ENCODE results near the gene IL32. TPM values are rescaled to one million over a fixed set of nuclear protein-coding genes. Genes with fewer than 3 reads are reported as not detected.
"Not testable (repeated sequence)": the region's sequence is repeated elsewhere in the genome, so short reads cannot be mapped to it uniquely, and the experiment has no call there.

Gene IL32
- total RNA-seq, 6 donors from 2014 or later, result 31.4 to 220 (median 116) TPM

DNA sequence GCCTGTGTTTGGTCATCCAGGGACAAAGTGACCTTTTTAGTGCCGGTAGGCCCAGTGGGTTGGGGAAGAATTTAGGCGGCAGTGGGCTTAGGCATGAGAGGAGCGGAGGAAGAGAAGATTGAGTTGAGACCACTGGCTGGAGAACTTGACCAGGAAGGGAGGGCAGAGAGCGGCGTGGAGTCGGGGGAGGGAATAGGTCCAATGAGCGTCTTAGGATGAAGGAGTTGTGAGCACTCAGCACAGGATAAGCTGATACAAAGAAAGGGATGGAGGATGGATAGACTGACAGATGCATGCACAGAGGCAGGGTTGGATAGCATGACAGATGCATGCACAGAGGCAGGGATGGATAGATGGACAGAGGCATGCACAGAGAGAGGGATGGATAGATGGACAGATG is 8.0 kb downstream of the IL32 start:
- TF ChIP-seq, protein P1, sequence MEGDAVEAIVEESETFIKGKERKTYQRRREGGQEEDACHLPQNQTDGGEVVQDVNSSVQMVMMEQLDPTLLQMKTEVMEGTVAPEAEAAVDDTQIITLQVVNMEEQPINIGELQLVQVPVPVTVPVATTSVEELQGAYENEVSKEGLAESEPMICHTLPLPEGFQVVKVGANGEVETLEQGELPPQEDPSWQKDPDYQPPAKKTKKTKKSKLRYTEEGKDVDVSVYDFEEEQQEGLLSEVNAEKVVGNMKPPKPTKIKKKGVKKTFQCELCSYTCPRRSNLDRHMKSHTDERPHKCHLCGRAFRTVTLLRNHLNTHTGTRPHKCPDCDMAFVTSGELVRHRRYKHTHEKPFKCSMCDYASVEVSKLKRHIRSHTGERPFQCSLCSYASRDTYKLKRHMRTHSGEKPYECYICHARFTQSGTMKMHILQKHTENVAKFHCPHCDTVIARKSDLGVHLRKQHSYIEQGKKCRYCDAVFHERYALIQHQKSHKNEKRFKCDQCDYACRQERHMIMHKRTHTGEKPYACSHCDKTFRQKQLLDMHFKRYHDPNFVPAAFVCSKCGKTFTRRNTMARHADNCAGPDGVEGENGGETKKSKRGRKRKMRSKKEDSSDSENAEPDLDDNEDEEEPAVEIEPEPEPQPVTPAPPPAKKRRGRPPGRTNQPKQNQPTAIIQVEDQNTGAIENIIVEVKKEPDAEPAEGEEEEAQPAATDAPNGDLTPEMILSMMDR (IDR thresholded peaks at IDR 0.05), result no peak
- no peak for TF ChIP-seq EP300 (IDR thresholded peaks at IDR 0.05)
- no peak for TF ChIP-seq POLR2AphosphoS5 (IDR thresholded peaks at IDR 0.05)
- TF ChIP-seq POLR2A (IDR thresholded peaks at IDR 0.05), result no peak

DNA sequence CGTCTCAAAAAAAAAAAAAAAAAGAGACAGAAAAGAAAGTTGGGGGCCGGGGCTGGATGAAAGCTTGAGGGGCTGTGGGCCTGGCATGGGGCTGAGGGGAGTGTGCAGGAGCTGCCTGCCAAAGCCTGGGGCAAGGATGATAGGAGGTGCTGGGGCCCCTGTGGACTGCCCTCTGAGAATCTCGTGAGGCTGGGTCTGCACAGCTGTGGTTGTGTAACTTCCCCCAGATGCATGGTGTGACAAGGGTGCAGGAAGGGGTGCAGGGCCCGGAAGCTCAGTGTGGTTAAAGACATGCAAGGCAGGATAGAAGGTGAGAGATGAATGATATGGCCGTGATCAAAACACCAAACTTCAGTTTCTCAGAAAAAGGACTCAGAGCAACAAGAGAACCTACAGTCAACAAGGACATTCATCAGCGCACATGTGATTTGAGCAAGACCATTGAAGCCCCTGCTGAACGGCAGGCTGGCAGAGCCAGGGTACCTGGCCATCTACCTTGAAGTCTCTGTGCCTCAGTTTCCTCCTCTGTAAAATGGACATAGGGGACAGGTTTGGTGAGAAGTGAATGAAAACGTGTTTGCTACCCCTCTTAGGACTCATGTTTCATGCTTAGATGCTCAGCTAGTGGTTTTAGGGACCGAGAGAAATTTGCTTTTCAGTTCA is 9.6 kb downstream of the IL32 start:
- peak in 1 of 2 donors; percentile 77 for DNase-seq

More for the DNA sequence above, 8.0 kb downstream of the IL32 start:
- Histone ChIP-seq H3K27me3 (no peaks in the 10 kb centered on the region), H3K4me1 (peaks cover 0 to 17% (median 9%) of the 10 kb centered on the region in 4 donors), H3K36me3 (peaks cover 0 to 25% (median 2%) of the 10 kb centered on the region in 4 donors), H3K27ac (peak overlapping the region in 2 of 4 donors; percentile 46 to 52), H3K4me3 (no peak overlapping the region), H3K9me3 (no peaks in the 10 kb centered on the region)
- no peak for DNase-seq
- 81 to 90% methylated on average over 7 of the region's 7 CpGs for WGBS, 2 donors
- ATAC-seq (ENCODE audit: low FRiP score in 2 of 2), result no peak

DNA sequence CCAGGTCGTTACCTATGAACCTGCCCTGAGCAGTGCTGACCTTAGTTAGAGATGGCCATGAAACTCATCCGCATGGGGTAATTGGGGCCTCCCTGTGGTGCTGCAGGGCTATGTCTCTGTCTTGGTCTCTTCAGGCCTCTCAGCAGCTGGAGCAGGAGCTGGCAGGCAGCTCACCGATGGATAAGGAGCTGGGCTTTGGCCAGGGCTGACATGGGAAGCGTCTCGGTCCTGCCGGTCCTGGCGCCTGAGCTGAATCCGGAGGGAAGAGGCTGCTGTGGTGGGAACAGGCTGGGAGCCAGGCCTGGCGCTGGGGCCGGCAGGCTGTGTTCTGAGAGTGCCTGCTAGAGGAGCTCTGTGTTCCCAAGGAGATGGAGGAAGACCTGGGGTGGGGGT is 10.1 kb downstream of the IL32 start:
- 31 to 45% methylated on average over 5 to 10 of the region's 10 CpGs for WGBS, 2 donors
- H3K4me3 ChIP-seq, result no peak overlapping the region
- H3K36me3 ChIP-seq, result peaks cover 0 to 15% (median 0%) of the 10 kb centered on the region in 4 donors
- H3K27ac ChIP-seq, result peak overlapping the region; percentile 40 to 79 (median 75)
- H3K9me3 ChIP-seq, result no peaks in the 10 kb centered on the region
- TF ChIP-seq, protein P1 (IDR thresholded peaks at IDR 0.05), result no peak
- TF ChIP-seq EP300 (IDR thresholded peaks at IDR 0.05) (no peak), POLR2AphosphoS5 (IDR thresholded peaks at IDR 0.05) (no peak), POLR2A (IDR thresholded peaks at IDR 0.05) (no peak)
- no peaks in the 10 kb centered on the region for H3K27me3 ChIP-seq
- DNase-seq (peak in 1 of 2 donors; percentile 68), ATAC-seq (ENCODE audit: low FRiP score in 2 of 2) (no peak)
- peaks cover 0 to 14% (median 9%) of the 10 kb centered on the region in 4 donors for H3K4me1 ChIP-seq

More for the DNA sequence above, 9.6 kb downstream of the IL32 start:
- TF ChIP-seq POLR2AphosphoS5 (IDR thresholded peaks at IDR 0.05) (peak in 1 of 2 donors; percentile 37), POLR2A (IDR thresholded peaks at IDR 0.05) (peak in 1 of 4 donors; percentile 21)
- TF ChIP-seq, protein P1 (IDR thresholded peaks at IDR 0.05), result no peak
- Histone ChIP-seq H3K4me1 (peaks cover 0 to 14% (median 9%) of the 10 kb centered on the region in 4 donors), H3K4me3 (no peak overlapping the region), H3K27ac (peak overlapping the region; percentile 40 to 79 (median 75)), H3K27me3 (no peaks in the 10 kb centered on the region), H3K9me3 (no peaks in the 10 kb centered on the region), H3K36me3 (peaks cover 0 to 15% (median 0%) of the 10 kb centered on the region in 4 donors)
- peak; percentile 68 to 74 for ATAC-seq (ENCODE audit: low FRiP score in 2 of 2)
- WGBS, 2 donors, result 49 to 57% methylated on average over 8 to 9 of the region's 9 CpGs

DNA sequence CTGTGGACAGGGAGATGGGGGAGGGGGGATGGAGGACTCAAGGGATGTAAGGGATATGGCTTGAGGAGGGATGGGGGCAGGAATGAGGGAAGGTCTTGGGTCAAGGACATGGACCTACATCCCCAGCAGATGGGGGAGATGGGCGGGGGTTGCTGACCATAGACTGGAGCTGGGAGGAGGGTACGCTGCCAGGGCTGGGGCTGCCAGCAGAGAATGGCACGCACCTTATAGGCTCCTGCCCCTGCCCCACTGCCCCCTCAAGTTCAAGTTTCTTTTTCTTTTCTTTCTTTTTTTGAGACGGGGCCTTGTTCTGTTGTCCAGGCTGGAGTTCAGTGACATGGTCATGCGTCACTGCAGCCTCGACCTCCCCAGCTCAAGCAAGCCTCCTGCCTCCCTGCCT is 10.5 kb downstream of the IL32 start:
- WGBS, 2 donors, result 87 to 93% methylated on average over 6 of the region's 6 CpGs
- not testable (repeated sequence) for ATAC-seq (ENCODE audit: low FRiP score in 2 of 2); DNase-seq; H3K9me3 ChIP-seq; H3K4me3 ChIP-seq; H3K27me3 ChIP-seq
- Histone ChIP-seq H3K4me1 (peaks cover 0 to 14% (median 9%) of the 10 kb centered on the region in 4 donors), H3K36me3 (peaks cover 0 to 15% (median 0%) of the 10 kb centered on the region in 4 donors), H3K27ac (peak overlapping the region; percentile 40 to 79 (median 75))

DNA sequence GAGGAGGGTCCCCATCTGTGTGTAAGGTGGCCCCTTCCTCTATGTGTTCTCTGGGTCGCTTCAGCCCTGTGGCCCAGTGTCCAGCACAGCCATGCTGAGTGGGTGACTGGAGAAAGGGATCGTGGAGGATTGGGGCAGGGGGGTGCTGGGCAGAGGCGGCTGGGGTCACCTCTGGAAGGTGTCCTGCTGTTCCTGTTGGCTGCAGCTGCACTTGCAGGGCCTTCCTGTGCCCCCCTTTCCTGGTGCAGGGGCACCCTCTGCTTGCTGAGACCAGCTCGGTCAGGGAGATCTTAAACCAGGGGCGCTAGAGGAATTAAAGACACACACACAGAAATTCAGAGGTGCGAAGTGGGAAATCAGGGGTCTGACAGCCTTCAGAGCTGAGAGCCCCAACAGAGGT is 11.1 kb downstream of the IL32 start:
- 81 to 90% methylated on average over 3 to 6 of the region's 6 CpGs for WGBS, 2 donors

More for the DNA sequence above, 11.1 kb downstream of the IL32 start:
- Histone ChIP-seq H3K27me3 (no peaks in the 10 kb centered on the region), H3K4me1 (peaks cover 0 to 14% (median 9%) of the 10 kb centered on the region in 4 donors), H3K4me3 (no peak overlapping the region), H3K36me3 (peaks cover 0 to 15% (median 0%) of the 10 kb centered on the region in 4 donors), H3K9me3 (no peaks in the 10 kb centered on the region), H3K27ac (peak overlapping the region in 3 of 4 donors; percentile 34 to 79 (median 76))
- TF ChIP-seq POLR2A (IDR thresholded peaks at IDR 0.05) (no peak), EP300 (IDR thresholded peaks at IDR 0.05) (no peak), POLR2AphosphoS5 (IDR thresholded peaks at IDR 0.05) (no peak)
- TF ChIP-seq, protein P1 (IDR thresholded peaks at IDR 0.05), result no peak
- ATAC-seq (ENCODE audit: low FRiP score in 2 of 2), result no peak
- DNase-seq, result no peak
